ENCODE measurements around the gene TMEM117.

DNA sequence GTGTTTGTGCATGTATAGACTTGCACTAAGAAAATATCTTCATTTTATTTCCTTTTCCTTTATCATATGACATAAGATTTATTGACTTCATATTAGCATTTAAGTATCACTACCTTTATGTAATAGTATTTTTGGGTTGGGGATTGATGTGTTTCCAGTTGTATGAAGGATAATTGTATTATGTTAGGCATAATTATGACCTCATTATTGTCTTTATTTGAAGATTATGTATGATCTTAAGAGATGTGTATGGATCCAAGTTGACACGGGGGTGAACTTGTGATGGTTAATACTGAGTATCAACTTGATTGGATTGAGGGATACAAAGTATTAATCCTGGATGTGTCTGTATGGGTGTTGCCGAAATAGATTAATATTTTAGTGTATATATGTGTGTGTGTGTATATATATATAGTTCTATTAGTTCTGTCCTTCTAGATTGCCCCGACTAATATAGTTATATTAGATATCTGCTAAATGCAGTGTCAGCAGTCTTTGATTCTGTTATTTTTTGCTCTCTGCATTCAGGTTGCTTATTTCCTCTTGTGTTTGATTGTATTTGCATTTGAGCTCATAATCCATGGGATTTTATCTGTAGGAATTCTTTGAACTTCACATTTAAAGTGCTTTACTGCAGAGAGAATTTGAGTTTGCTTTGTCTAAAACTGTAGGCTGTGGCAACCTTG is 211.0 kb downstream of the TMEM117 start:
- TF ChIP-seq EP300 (IDR thresholded peaks at IDR 0.05) (no peak), POLR2AphosphoS5 (IDR thresholded peaks at IDR 0.05) (no peak)
